ENCODE results near the gene HTR3E. TPM values are rescaled to one million over a fixed set of nuclear protein-coding genes. Genes with fewer than 3 reads are reported as not detected.

The HTR3E gene
- total and polyA plus RNA-seq, 12 donors, result not detected

- Histone ChIP-seq H3K36me3 (no peaks in the 10 kb centered on the region), H3K9me3 (no peaks in the 10 kb centered on the region), H3K4me3 (no peak overlapping the region), H3K4me1 (no peaks in the 10 kb centered on the region), H3K27me3 (no peaks in the 10 kb centered on the region), H3K27ac (no peak overlapping the region)
- DNase-seq (no peak), ATAC-seq (no peak)
- intact Hi-C loops (cut with DNase I), result no loop called here
- WGBS, 2 donors, result 76 to 85% methylated on average over 3 of the region's 3 CpGs
- no peak for TF ChIP-seq CTCF (IDR thresholded peaks at IDR 0.05)
These were observed 18.0 kb upstream of the HTR3E start for GRCh38 chr3:184078851-184079250.

DNA sequence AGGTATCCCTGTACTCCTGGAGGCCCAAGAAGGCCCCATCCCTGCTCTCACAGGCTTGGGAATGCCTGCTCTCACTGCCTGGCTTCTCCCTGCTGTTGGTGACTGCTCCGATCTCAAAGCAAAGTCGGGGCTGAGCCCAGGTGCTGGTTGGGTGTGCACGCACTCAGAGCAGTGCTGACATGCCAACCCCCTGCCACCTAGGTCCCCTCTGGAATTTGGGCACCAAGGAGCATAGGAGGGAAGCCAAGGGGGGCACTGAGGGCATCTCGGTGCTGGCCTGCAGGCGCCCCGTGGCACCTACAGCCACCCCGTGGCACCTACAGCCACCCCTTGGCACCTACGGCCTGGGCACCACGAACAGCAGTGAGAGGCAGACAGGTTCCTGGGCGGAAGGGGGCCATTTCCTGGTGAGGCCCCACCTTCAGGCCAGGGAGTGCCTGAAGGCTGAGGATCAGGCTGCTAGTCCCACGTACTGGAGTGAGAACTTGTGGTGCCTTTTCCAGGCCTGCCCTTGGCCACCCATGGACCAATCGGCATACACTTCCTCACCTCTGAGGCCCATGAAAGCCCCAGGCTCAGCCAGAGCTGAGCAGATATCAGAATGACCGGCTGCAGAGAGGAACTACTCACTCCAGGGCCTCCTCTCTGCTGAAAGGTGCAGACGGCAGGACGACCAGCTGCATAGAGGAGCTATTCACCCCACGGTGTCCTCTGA, 15.6 kb upstream of the HTR3E start:
- intact Hi-C loops (cut with DNase I), result no loop called here
- H3K27ac ChIP-seq, result no peak overlapping the region
- TF ChIP-seq CTCF (IDR thresholded peaks at IDR 0.05), result no peak
- no peak overlapping the region for H3K4me3 ChIP-seq
- no peak for DNase-seq
- no peaks in the 10 kb centered on the region for H3K27me3 ChIP-seq
- ATAC-seq, result no peak
- H3K9me3 ChIP-seq, result peaks cover 0 to 19% (median 0%) of the 10 kb centered on the region in 11 donors
- 81 to 85% methylated on average over 16 of the region's 16 CpGs for WGBS, 2 donors
- H3K36me3 ChIP-seq, result no peaks in the 10 kb centered on the region
- no peaks in the 10 kb centered on the region for H3K4me1 ChIP-seq

GRCh38 chr3:184082034-184082433, 14.8 kb upstream of the HTR3E start:
- Histone ChIP-seq H3K36me3 (no peaks in the 10 kb centered on the region), H3K9me3 (peaks cover 0 to 19% (median 0%) of the 10 kb centered on the region in 11 donors), H3K4me3 (no peak overlapping the region), H3K27me3 (no peaks in the 10 kb centered on the region), H3K4me1 (no peaks in the 10 kb centered on the region), H3K27ac (no peak overlapping the region)
- intact Hi-C loops (cut with DNase I), result no loop called here
- WGBS, 2 donors, result 91 to 93% methylated on average over 10 of the region's 10 CpGs
- no peak for DNase-seq
- TF ChIP-seq CTCF (IDR thresholded peaks at IDR 0.05), result no peak
- ATAC-seq, result no peak

DNA sequence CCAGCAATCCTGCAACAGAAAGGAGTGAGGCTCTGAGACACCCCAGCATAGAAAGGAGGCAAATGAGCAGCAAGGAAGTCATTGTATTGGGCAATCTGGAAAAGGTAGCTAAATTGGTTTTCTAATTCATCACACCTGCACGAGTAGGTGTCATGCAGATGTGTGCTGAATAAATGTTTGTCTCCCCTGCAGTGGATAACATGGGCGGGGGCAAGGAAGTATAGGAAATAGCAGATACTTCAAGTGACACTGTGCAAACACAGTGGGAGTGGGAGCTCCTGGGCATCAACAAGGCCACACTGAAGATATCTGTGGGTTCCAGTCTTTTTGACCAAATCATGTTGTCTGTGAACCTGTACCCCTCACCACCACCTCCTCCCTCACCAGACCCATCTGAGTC, 14.4 kb upstream of the HTR3E start:
- Histone ChIP-seq H3K27ac (no peak overlapping the region), H3K4me1 (no peaks in the 10 kb centered on the region), H3K4me3 (no peak overlapping the region), H3K27me3 (no peaks in the 10 kb centered on the region), H3K36me3 (no peaks in the 10 kb centered on the region), H3K9me3 (peaks cover 0 to 19% (median 0%) of the 10 kb centered on the region in 11 donors)
- ATAC-seq, result no peak
- intact Hi-C loops (cut with DNase I), result no loop called here
- TF ChIP-seq CTCF (IDR thresholded peaks at IDR 0.05), result no peak
- 62 to 75% methylated on average over 2 of the region's 2 CpGs for WGBS, 2 donors
- no peak for DNase-seq
